ENCODE results near the gene ABCG4.
"Not testable (repeated sequence)": the region's sequence is repeated elsewhere in the genome, so short reads cannot be mapped to it uniquely, and the experiment has no call there.

Gene ABCG4

GRCh38 chr11:119185981-119186634 lies 37.3 kb downstream of the ABCG4 start:
- DNase-seq, result no peak

- DNase-seq, result no peak
Measured at GRCh38 chr11:119187123-119187892, 38.5 kb downstream of the ABCG4 start.

GRCh38 chr11:119188067-119188466 lies 39.2 kb downstream of the ABCG4 start:
- DNase-seq, result no peak

GRCh38 chr11:119188887-119189286 lies 40.0 kb downstream of the ABCG4 start:
- no peak for DNase-seq

- DNase-seq, result no peak
Measured at GRCh38 chr11:119189393-119189792, 40.5 kb downstream of the ABCG4 start.

GRCh38 chr11:119190531-119190930 lies 41.7 kb downstream of the ABCG4 start:
- no peak for DNase-seq

GRCh38 chr11:119191265-119191664 lies 42.4 kb downstream of the ABCG4 start:
- not testable (repeated sequence) for DNase-seq

GRCh38 chr11:119192111-119192510 lies 43.3 kb downstream of the ABCG4 start:
- no peak for DNase-seq

- DNase-seq, result no peak
Measured at GRCh38 chr11:119193001-119193400, 44.1 kb downstream of the ABCG4 start.

GRCh38 chr11:119193626-119194025 lies 44.8 kb downstream of the ABCG4 start:
- DNase-seq, result no peak

GRCh38 chr11:119194811-119195440 lies 46.1 kb downstream of the ABCG4 start:
- no peak for DNase-seq

GRCh38 chr11:119195680-119196079 lies 46.8 kb downstream of the ABCG4 start:
- DNase-seq, result no peak

- DNase-seq, result peak in 4 of 5 experiments; percentile 39 to 80 (median 48)
Measured at GRCh38 chr11:119196833-119197483, 48.1 kb downstream of the ABCG4 start.

GRCh38 chr11:119198925-119199324 lies 50.1 kb downstream of the ABCG4 start:
- DNase-seq, result no peak

- not testable (repeated sequence) for DNase-seq
Measured at GRCh38 chr11:119201236-119201635, 52.4 kb downstream of the ABCG4 start.

- no peak for DNase-seq
Measured at GRCh38 chr11:119202554-119202953, 53.7 kb downstream of the ABCG4 start.

- no peak for DNase-seq
Measured at GRCh38 chr11:119204066-119204465, 55.2 kb downstream of the ABCG4 start.

GRCh38 chr11:119205080-119205479 lies 56.2 kb downstream of the ABCG4 start:
- DNase-seq, result no peak

- peak; percentile 83 to 96 (median 94) for DNase-seq
Measured at GRCh38 chr11:119205574-119206510, 57.0 kb downstream of the ABCG4 start, which contains the start of gene CBL. CBL (plus strand) TSS chr11:119206339; CDS start chr11:119206418, 79 bp downstream.

GRCh38 chr11:119206511-119207414 lies 57.9 kb downstream of the ABCG4 start:
- DNase-seq, result peak; percentile 18 to 58 (median 32)
